HG02571 (cell line): ENCODE results near the gene NRG4.
"Not testable (repeated sequence)": the region's sequence is repeated elsewhere in the genome, so short reads cannot be mapped to it uniquely, and the experiment has no call there.

Source experiments
- ATAC-seq: cut with Tn5 transposase; IDR thresholded peaks from one replicate; pipeline ENCODE4 v1.9.1; 2021; ENCODE audit warnings: mild to moderate bottlenecking, moderate library complexity; ENCODE audit not compliant: unreplicated experiment

NRG4 gene

DNA sequence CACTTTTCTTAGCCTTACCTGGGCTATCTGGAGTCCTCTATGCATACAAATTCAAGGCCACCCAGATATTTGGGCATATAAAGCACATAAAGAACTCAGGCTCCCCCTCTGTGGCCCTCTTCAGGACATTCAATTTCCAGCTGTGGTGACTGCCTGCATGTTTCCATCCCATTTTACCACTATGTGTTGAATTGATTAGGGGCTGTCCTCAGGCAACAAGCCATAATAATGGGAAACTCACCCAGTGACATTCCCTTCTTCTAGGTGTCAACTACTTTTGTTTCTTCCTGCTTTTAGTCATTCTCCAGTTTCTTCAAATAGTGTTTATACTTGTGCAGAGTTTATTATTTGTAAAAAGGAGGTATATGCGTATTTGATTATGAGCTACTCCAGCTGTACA, 18.0 kb downstream of the NRG4 start:
- no peak for ATAC-seq

DNA sequence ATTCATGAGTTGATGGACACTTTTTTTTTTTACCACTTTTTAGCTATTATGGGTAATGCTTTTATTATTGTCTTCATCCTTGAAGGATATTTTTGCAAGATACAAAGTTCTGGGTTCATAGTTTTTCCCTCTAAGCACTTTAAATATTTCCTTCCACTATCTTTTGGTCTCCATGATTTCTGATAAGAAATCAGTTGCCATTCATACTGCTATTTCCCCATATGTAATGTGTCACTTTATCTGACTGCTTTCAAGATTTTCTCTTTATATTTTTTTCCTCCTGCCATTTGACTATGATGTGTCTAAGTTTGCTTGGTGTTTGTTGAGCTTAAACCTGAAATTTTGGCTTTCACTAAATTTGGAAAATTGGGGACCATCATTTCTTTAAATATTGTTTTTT, 19.3 kb downstream of the NRG4 start:
- ATAC-seq, result no peak

DNA sequence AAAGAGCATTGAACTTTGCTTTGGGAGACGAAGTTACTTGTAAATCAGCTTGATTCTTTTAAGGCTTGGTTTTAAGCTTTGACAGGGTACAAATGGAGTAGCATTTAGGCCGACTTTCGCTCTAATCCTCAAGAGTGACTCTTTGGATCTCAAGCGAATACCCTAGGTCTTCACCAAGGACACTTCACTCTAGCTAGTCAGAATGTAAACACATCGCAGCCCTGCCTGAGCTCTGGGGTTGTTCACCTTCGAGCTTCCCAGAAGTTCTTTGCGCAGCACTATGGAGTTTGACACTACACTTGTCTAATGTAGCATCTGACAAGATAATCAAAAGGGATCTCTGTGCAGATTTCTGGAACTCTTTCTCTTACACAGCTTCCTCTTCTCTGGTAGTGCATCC, 22.3 kb downstream of the NRG4 start:
- no peak for ATAC-seq

DNA sequence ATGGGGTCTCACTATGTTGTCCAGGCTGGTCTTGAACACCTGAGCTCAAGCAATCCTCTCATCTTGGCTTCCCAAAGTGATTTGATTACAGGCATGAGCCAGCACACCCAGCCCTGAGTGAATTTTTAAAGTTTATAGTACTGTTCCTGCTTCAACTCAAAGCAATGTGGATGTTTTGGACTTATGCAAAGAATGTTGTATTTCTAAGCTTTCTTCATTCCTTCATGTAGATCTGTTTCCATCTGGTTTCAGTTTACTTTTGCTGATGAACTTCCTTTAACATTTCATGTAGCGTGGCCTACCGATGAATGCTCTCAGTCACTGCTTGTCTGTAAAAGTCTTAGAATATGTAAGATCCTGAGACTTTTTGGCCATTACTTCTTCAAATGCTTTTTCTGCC, 23.2 kb downstream of the NRG4 start:
- no peak for ATAC-seq

DNA sequence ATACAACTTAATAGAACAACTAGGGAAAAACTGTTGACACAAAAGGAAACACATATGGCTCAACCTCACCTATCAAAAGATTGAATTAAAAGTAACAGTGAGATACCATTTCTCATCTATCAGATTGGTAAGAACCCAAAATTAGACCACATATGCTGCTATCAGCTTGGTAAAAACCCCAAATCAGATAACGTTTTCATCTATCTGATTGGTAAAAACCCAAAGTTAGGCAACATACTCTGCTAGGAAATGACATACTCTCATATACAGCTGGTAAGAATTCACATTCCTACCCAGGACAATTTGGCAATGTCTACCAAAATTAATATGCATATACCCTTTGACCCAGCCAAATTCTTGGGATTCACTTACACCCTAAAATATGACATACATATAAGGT, 26.3 kb downstream of the NRG4 start:
- no peak for ATAC-seq

DNA sequence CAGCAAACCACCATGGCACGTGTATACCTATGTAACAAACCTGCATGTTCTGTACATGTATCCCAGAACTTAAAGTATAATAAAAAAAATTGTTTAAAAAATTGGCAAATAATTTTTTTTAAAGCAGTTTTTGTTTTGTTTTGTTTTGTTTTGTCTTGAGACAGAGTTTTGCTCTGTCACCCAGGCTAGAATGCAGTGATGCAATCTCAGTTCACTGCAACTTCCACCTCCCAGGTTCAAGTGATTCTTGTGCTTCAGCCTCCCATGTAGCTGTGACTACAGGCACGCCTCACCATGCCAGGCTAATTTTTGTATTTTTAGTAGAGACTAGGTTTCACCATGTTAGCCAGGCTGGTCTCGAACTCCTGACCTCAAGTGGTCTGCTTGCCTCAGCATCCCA, 27.5 kb downstream of the NRG4 start:
- ATAC-seq, result not testable (repeated sequence)

DNA sequence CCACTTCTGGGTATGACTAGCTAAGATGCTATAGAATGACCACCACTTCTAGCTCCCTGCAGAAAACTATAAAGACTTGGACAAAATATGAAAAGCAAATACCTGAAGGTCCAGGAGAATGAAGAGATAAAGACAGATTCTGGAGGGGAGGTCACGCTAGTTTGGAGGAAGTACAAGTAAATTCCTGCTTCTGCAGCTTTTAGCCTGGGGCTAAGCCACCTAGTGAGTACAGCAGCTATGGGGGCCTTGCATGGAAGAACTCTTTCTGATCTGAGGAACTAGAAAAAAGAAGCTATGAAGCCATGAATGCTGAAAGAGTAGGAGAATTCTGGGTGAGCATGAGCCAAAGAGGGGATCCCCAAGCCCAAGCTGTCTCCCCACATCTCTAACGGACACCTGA, 29.8 kb downstream of the NRG4 start:
- no peak for ATAC-seq

DNA sequence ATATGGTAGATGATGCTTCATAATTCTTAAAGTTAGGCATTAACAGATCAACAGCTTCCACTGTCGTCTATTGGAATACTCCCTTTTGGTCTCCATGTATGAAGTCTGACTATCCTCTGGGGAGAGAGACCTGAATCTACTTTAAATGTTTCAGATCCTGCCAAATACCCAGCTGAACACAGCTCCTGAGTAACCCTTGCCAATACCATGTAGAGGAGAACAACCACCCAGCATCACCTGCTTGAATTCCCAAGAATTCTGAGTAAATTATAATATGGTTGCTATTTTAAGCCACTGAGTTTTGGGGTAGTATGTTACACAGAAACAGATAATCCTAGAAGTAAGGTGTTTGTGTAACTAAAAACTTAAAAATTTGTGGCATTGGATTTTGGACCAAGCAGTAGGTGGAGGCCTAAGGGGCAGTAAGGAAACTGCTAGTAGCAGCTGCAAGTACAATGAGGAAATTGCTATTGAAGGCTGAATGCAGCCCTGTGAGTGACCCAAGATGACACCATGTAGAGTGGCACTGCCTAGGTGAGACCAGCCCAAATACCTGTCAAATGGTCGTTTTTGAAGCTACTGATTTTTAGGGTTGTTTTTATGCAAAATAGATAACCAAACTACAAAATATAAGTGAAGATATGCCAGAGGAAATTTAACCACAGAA, 30.9 kb downstream of the NRG4 start:
- ATAC-seq, result no peak

DNA sequence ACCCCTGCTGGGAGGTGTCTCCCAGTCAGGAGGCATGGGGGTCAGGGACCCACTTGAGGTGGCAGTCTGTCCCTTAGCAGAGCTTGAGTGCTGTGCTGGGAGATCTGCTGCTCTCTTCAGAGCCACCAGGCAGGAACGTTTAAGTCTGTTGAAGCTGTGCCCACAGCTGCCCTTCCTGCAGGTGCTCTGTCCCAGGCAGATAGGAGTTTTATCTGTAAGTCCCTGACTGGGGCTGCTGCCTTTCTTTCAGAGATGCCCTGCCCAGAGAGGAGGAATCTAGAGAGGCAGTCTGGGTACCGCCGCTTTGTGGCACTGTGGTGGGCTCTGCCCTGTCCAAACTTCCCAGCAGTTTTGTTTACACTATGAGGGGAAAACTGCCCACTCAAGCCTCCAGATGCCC, 35.5 kb downstream of the NRG4 start:
- ATAC-seq, result not testable (repeated sequence)

DNA sequence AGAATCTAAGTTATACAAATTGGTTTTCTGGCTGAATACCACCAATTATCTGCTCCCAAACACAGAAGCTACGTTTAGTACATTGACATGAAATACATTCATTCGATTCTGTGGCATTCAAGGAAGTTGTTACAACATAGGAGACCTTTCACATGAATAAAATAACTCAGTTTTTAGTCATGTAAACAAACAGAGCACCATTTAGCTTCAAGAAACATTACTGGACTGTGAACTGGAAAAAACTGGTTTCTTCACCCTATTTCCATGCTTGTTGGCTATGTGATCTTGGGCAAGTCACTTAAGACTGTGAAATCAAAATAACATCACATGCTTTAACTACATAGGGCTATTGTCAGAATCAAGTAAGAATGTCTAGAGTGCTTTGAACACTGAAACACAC, 46.2 kb downstream of the NRG4 start:
- ATAC-seq, result no peak

DNA sequence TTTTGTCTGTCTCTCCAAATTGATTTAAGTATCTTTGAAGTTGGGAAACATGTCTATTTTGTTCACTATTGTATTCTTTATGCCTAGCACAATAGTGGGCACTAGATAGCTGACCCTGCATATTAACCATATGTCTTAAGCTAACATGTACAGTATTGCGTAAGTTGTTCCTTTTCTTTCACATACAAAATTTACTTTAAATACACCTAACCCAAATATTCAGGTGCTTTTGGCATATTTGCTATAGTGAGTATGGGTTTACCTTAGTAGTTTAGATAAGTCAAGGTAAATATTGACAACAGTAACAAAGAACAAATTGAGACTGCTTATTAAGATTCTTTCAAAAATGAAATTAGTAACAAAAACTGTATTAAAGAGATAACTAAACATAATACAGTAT, 50.9 kb downstream of the NRG4 start:
- ATAC-seq, result no peak

DNA sequence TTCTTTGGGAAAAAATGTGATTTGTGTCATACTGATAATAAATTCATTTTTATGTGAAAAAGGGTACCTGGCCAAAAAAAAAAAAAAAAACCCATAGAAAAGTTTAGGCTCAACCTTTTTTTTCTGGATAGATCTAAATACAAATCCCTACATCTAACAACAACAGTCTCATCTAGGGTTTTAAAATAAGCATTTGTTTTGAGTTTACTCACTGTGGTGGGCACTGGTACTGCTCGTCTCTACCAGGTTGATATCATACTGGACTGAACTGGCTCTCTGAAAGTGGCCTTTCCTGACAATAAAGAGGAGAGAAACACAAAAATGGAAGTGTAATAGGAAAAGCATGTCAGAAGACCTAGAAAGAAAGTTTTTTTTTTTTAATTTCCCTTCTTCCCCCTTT, 56.5 kb downstream of the NRG4 start:
- ATAC-seq, result no peak

DNA sequence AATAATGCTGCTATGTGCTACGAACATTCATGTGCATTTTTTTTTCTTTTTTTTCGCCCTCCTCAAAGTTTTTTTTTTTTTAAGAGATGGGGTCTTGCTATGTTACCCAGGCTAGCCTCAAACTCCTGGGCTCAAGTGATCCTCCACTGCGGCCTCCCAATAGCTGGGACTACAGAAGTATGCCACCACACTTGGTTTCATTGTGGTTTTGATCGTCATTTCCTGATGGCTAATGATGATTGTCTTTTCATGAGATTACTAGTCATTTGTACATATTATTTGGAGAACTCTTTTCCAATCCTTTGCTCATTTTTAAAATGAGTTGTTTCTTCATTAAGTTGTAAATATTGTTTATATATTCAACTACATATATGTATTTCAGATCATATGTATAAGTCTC, 59.7 kb downstream of the NRG4 start:
- ATAC-seq, result no peak

DNA sequence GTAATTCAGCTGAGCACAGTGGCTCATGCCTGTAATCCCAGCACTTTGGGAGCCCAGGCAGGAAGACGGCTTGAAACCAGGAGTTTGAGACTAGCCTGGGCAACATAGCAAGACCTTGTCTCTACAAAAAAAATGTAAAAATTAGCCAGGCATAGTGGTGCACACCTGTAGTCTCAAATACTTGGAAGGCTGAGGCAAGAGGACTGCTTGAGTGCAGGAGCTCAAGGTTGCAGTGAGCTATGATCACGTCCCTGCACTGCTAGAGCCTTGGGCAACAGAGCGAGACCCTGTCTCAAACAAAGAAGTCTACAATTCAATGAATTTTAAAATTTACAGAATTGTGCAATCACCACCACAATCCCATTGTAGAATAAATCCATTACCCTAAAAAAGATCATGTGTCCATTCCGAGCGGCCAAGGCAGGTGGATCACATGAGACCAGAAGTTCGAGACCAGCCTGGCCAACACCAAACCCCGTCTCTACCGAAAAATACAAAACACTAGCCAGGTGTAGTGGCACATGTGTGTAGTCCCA, 63.4 kb downstream of the NRG4 start:
- ATAC-seq, result no peak

DNA sequence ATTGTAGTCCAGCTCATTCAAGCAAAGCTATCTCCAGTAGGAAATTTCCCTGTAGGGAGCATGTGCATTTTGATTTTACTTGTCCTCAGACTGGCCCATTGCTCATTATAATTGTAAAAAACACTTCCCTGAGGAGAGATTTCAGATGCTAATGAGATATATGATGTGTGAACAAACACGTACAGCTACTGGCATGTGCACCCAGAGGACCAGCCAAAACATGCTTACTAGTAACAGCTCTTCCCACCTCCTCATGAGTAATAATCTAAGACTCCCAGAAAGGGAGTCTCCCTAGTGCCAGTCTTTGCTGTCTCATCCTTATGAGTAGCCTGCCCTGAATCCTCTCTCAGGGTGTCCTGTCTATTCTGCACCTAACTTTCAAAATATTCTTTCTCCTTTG, 65.1 kb downstream of the NRG4 start:
- ATAC-seq, result no peak

DNA sequence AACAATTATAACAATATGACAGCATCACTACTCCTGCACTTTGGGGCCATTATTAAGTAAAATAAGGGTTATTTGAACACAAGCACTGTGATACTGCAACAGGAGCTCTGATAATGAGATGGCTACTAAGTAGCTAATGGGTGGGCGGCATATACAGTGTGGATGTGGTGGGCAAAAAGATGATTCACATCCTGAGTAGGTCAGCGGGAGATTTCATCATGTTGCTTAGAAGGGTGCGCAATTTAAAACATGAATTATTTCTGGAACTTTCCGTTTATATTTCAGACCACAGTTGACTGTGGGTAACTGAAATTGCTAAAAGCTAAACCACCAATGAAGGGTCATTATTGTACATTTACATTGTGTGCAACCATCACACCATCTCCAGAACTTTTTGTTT, 66.3 kb downstream of the NRG4 start:
- no peak for ATAC-seq

DNA sequence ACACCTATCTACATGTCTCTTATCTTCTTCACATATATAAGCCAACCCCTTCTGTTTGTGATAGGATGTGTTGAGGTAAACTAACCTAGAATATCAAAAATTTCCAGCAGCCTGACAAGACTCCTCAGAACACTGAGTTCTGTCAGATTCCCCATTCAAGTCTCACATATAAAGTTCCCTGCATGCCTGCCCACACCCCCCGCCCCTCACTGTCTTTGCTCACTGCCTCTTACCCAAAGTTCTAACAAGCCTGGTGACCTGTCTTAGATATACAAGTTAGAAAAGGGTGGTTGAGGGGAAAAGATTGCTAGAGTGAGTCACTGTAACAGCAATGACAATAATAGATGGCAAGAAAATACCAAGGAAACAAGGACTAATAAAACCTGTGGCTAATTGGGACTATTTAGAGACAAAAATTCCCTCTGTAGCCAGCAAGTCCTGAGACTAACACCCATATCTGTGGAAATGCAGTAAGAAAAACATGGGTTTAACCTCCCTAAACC, 68.5 kb downstream of the NRG4 start:
- no peak for ATAC-seq

DNA sequence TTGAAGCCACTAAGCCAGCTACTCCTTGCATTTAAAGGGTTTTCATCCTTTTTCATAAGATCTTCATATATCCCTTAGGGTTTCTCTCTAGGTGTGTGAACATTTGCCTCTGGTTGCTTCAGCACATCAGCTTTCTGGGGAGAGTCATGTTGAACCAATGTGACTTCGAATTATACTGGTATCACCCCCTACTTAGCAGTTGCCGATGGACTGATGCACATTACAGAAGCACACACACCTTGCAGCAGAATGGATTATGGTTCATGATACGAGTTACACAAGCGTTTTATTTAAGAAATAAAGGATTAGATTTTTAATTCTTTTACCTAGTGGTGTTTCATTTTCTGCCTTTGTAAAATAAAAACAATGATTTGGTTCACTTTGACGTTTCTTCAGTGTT, 69.0 kb downstream of the NRG4 start:
- ATAC-seq, result no peak

DNA sequence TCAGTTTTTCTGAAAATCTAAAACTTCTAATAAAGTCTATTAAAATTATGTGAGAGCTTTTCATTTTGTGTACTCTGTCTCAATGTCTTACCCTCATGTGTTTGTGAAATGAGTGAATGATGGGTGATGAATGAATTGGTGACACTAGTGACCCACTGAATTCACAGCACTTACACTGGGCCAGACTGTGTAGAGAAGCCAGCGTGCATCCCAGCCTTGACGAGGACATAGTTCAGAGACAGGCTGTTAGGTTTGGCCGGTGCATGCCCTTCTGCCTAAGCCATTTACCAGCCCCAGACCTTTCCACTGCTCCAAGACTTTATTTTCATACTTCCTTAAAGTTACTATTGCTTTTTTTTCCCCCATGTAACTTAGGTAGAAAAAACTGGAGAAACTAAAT, 69.8 kb downstream of the NRG4 start:
- ATAC-seq, result no peak

DNA sequence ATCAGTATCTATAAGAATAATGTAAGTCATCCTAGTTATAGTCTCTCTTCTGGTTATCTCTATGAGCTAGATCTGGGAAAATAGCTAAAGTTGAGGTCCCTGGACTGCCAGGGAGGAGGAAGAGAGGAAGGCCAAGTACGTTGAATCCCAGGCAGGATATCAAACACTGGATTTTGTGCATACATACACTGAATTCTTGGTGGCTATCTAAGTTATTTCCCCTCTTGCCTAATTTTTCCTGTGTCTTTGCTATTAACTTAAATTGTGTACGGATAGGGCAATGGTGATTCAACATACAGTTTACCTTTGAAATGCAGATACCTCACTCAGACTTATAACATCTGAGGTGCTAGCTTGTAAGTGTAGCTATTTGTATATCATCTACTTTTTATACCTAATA, 81.4 kb downstream of the NRG4 start:
- ATAC-seq, result no peak

DNA sequence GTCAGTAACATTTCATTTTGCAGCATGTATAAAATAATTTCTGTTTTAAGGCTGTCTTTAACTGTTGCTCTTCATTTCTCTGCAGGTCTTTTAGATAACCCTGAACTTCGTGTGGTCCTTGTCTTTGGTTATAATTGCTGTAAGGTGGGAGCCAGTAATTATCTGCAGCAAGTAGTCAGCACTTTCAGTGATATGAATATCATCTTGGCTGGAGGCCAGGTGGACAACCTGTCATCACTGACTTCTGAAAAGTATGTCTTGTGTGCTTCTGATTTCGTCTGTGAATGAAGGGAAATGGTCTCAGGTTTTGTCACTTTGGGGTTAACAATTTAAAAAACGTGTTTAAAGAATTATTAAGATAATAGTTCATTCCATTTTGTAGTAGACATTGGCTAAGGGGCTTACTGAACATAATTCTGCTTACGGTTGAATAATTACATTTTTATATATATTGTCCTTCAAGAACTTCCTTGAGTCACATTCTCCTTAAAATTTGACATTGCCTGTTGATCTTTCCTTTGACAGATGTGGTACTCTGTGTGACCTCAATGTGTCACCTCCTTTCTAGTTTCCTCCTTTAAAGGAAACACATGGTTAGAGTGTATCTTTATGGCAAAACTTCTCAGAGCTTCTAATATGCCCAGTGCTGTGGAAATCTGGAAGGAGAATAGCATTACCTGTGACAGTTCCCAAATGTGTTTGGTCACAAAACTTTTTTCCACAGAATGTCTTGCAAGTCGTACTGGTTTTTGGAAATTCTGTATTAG, 82.2 kb downstream of the NRG4 start:
- no peak for ATAC-seq
